Measurements from ENCODE around the gene TSPAN10. TPM values are rescaled to one million over a fixed set of nuclear protein-coding genes. Genes with fewer than 3 reads are reported as not detected.

Gene TSPAN10
- total and polyA plus RNA-seq, 8 donors = 0.24 to 2.2 (median 1.2) TPM

- intact Hi-C loops (cut with DNase I) = no loop called here
- ATAC-seq (no peak), DNase-seq (no peak), FAIRE-seq (no peak)
- Histone ChIP-seq H3K36me3 (no peaks in the 10 kb centered on the region), H3K27ac (no peak overlapping the region), H3K9me3 (no peaks in the 10 kb centered on the region), H3K27me3 (peaks cover 0 to 12% (median 3%) of the 10 kb centered on the region in 4 donors), H3K4me1 (no peaks in the 10 kb centered on the region), H3K4me3 (no peak overlapping the region)
- WGBS, 2 donors = 80 to 85% methylated on average over 24 to 29 of the region's 29 CpGs
- TF ChIP-seq CTCF (IDR thresholded peaks at IDR 0.05) = no peak
Measured at GRCh38 chr17:81644976-81645952, 8.3 kb downstream of the TSPAN10 start.

GRCh38 chr17:81646869-81647600 is 10.0 kb downstream of the TSPAN10 start:
- Histone ChIP-seq H3K4me1 (no peaks in the 10 kb centered on the region), H3K4me3 (no peak overlapping the region), H3K9me3 (no peaks in the 10 kb centered on the region), H3K36me3 (no peaks in the 10 kb centered on the region), H3K27me3 (peaks cover 0 to 12% (median 3%) of the 10 kb centered on the region in 4 donors), H3K27ac (no peak overlapping the region)
- no peak for DNase-seq
- intact Hi-C loops (cut with DNase I) = no loop called here
- WGBS, 2 donors = 55 to 60% methylated on average over 12 of the region's 12 CpGs
- no peak for ATAC-seq
- TF ChIP-seq CTCF (IDR thresholded peaks at IDR 0.05) = no peak
- no peak for FAIRE-seq

- Histone ChIP-seq H3K4me3 (no peak overlapping the region), H3K27ac (no peak overlapping the region), H3K36me3 (no peaks in the 10 kb centered on the region), H3K4me1 (no peaks in the 10 kb centered on the region), H3K27me3 (peaks cover 0 to 12% (median 3%) of the 10 kb centered on the region in 4 donors), H3K9me3 (no peaks in the 10 kb centered on the region)
- DNase-seq = no peak
- FAIRE-seq = no peak
- ATAC-seq = peak in 1 of 4 donors; percentile 9
- intact Hi-C loops (cut with DNase I) = no loop called here
- 18 to 20% methylated on average over 21 of the region's 21 CpGs for WGBS, 2 donors
- TF ChIP-seq CTCF (IDR thresholded peaks at IDR 0.05) = no peak
Measured at GRCh38 chr17:81647640-81648012, 10.6 kb downstream of the TSPAN10 start.

GRCh38 chr17:81648013-81648706 is 11.2 kb downstream of the TSPAN10 start:
- Histone ChIP-seq H3K4me3 (no peak overlapping the region), H3K4me1 (no peaks in the 10 kb centered on the region), H3K9me3 (no peaks in the 10 kb centered on the region), H3K27me3 (peaks cover 0 to 12% (median 3%) of the 10 kb centered on the region in 4 donors), H3K36me3 (no peaks in the 10 kb centered on the region), H3K27ac (no peak overlapping the region)
- intact Hi-C loops (cut with DNase I) = no loop called here
- no peak for TF ChIP-seq CTCF (IDR thresholded peaks at IDR 0.05)
- peak in 2 of 4 donors; percentile 16 to 29 for ATAC-seq
- FAIRE-seq = no peak
- no peak for DNase-seq
- 6% methylated on average over 44 to 78 of the region's 78 CpGs for WGBS, 2 donors

Measured in pancreas (tissue), 10 donors.